HUES64 (cell line): ENCODE data around the gene WDR3.

Experiments used
- H3K27ac ChIP-seq: 2 replicates; pipeline ENCODE4 v1.7.0; 2013; ENCODE audit warnings: low read depth, low read length, inconsistent platforms
- H3K27me3 ChIP-seq: 2 replicates; pipeline ENCODE4 v1.6.1; 2013; ENCODE audit warnings: mild to moderate bottlenecking, low read length; ENCODE audit not compliant: insufficient read depth
- H3K36me3 ChIP-seq: 2 replicates; pipeline ENCODE4 v1.6.1; 2013; ENCODE audit warnings: mild to moderate bottlenecking, low read length; ENCODE audit not compliant: insufficient read depth
- H3K4me1 ChIP-seq: 2 replicates; pipeline ENCODE4 v1.6.1; 2013; ENCODE audit warnings: mild to moderate bottlenecking, low read length, moderate library complexity; ENCODE audit not compliant: insufficient read depth
- H3K4me3 ChIP-seq: 2 replicates; pipeline ENCODE4 v1.5.1; 2013; ENCODE audit warnings: mild to moderate bottlenecking, low read length, moderate library complexity
- H3K9ac ChIP-seq: 2 replicates; pipeline ENCODE4 v1.6.1; 2013; ENCODE audit warnings: mild to moderate bottlenecking, low read depth, low read length
- H3K9me3 ChIP-seq: 2 replicates; pipeline ENCODE4 v1.6.1; 2013; ENCODE audit warnings: low read depth, low read length; ENCODE audit not compliant: insufficient read depth
- WGBS: fragments of 150-250, 120-280 bp; methylation state at CpG from one replicate; pipeline ENCODE4 v1.1.7; 2013; ENCODE audit warnings: missing lambda C conversion rate; 5-methylcytosine and 5-hydroxymethylcytosine counted together

The WDR3 gene

DNA sequence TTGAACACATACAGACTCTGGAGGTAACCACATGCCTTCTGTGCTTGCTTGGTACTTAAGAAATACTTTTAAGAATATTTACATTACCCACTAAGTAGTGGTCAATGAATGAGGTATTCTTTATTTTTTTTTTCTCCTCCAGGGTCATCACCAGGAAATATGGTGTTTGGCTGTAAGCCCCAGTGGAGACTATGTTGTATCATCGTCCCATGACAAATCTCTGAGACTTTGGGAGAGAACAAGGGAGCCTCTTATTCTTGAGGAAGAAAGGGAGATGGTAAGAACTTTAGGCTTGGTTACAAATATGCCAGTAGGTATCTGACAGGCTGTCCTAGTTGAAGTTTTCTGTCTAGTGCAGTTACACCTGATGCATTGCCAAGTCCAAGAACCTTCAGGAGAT, 22.8 kb downstream of the WDR3 start:
- WGBS = 97% methylated on average over 1 of the region's 1 CpG
- Histone ChIP-seq H3K27ac (no peak overlapping the region), H3K4me1 (no peaks in the 10 kb centered on the region), H3K9ac (no peak overlapping the region), H3K4me3 (no peak overlapping the region), H3K36me3 (peaks cover 100% of the 10 kb centered on the region), H3K9me3 (no peaks in the 10 kb centered on the region), H3K27me3 (no peaks in the 10 kb centered on the region)

DNA sequence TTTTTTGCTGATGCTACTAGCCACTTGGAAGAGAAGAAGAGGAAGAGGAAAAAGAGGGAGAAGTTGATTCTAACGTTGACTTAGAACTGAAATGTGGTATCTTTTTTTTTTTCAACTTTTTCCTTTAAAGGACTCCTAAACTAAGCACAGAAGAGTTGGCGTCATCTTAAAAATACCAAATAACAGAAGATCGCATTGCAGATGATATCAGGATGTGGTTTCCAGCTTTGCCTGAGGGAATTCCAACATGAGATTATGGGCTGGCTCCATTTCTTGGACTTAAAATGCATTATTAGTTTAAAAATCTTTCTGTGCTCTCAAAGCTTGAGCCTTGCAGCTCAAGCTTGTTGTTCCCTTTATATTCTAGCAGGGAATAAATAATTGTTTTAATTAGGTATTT, 29.8 kb downstream of the WDR3 start:
- Histone ChIP-seq H3K4me3 (no peak overlapping the region), H3K36me3 (peaks cover 87% of the 10 kb centered on the region), H3K9ac (no peak overlapping the region), H3K4me1 (no peaks in the 10 kb centered on the region), H3K27ac (no peak overlapping the region), H3K27me3 (no peaks in the 10 kb centered on the region), H3K9me3 (no peaks in the 10 kb centered on the region)
- WGBS = 94% methylated on average over 3 of the region's 3 CpGs

DNA sequence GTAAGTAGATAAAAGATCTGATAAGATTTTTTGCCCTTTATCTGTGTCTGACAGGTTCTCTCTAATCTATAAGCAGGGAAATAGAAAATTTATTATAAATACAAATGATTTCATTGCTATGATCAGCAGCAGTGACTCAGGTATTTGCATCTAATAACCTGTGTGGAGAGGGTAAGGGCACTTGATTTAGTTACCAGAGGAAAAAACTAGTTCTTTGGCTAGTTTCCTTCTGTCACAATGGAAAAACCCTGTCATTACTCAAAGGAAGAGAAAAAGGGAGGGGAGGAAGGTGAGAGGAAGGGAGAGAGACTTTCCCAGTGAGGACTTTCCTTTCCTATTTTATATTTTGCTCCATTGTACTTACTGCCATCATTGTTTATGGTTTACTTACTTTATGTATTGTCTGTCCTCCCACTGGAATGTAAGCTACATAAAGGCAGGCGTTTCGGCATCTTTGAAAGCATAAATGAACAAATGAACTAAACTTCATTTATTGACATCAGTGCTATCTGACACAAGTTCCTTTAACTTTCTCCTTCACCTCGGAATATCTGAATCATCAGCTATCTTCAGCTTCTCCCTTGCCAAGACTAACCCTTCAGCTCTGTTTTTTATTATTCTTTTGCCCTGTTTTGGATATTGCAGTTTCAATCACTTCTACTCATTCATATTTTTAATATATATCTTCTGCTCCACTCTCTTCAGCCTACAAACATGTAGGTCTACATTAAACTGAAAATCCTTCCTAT, 34.9 kb downstream of the WDR3 start:
- Histone ChIP-seq H3K4me3 (no peak overlapping the region), H3K27ac (no peak overlapping the region), H3K27me3 (no peaks in the 10 kb centered on the region), H3K36me3 (peaks cover 38% of the 10 kb centered on the region), H3K9me3 (no peaks in the 10 kb centered on the region), H3K4me1 (peaks cover 14% of the 10 kb centered on the region), H3K9ac (no peak overlapping the region)
- WGBS = 95% methylated on average over 3 of the region's 3 CpGs

DNA sequence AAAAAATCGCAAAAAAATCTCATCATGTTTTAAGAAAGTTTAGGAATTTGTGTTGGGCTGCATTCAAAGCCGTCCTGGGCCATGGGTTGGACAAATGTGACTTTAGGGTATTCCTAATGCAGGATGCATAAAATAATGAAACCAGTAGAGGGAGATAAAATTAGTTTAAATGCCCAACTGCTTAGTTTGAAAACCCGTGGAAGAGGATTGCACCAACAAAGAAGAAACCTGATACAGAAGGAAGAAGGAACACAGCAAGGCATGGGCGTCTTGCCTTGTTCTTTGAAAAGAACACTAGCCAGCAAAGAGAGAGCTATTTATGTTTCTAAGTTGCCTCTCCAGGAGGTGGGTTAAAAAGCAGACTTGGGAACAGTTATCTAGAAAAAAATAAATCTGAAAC, 37.9 kb downstream of the WDR3 start:
- Histone ChIP-seq H3K27me3 (no peaks in the 10 kb centered on the region), H3K4me1 (peaks cover 14% of the 10 kb centered on the region), H3K4me3 (no peak overlapping the region), H3K36me3 (peaks cover 9% of the 10 kb centered on the region), H3K9ac (no peak overlapping the region; the same call in 1 of the 2 replicates), H3K9me3 (no peaks in the 10 kb centered on the region), H3K27ac (0 out of 2 replicates have a peak overlapping the region, but pooled peaks have one; percentile 28)
- 65% methylated on average over 4 of the region's 4 CpGs for WGBS

DNA sequence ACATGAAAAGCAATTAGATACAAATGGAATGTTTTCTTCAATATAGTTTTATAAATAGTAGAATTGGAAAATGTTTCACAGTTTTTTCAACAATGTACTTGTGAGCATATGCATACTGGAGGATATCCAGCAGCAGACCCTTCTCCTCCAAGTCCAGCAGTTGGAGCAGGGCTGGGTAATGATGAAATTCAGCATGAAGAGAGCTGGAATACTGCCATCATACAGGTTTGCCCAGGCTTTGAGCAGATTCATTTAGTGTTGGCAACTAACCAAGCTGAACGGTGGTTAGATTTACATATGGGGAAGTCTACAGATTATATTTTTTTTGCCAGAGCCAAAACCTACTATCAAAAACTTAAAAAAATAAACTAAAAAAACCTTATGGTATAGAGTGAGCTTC, 38.3 kb downstream of the WDR3 start:
- Histone ChIP-seq H3K27me3 (no peaks in the 10 kb centered on the region), H3K27ac (0 out of 2 replicates have a peak overlapping the region, but pooled peaks have one; percentile 28), H3K9me3 (no peaks in the 10 kb centered on the region), H3K9ac (no peak overlapping the region; the same call in 1 of the 2 replicates), H3K4me3 (no peak overlapping the region), H3K4me1 (peaks cover 14% of the 10 kb centered on the region), H3K36me3 (peaks cover 5% of the 10 kb centered on the region)
- WGBS = no CpG with 5 or more reads among the region's 1 CpG

DNA sequence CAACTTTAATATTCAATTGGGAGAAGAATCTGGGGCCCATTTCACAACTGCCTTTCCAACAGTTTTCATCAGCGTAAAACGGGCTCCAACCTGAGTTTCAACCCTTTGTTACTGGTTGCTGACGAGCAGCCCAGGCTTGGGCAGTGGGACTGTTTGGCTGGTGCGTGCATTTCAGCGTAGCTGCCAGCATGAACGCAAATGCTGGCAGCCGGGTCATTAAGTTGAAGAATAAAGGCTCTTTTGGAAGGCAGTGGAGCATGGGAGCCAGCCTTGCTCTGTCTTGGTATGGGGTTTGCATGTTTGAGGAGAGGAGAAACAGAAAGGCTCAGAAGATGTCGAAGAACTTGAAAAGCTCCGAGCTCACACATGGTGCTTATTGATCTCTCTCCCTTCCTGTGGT, 40.7 kb downstream of the WDR3 start:
- Histone ChIP-seq H3K9ac (no peak overlapping the region), H3K27ac (no peak overlapping the region), H3K36me3 (no peaks in the 10 kb centered on the region), H3K4me3 (no peak overlapping the region), H3K4me1 (peaks cover 14% of the 10 kb centered on the region), H3K27me3 (no peaks in the 10 kb centered on the region), H3K9me3 (no peaks in the 10 kb centered on the region)
- 90% methylated on average over 9 of the region's 9 CpGs for WGBS

DNA sequence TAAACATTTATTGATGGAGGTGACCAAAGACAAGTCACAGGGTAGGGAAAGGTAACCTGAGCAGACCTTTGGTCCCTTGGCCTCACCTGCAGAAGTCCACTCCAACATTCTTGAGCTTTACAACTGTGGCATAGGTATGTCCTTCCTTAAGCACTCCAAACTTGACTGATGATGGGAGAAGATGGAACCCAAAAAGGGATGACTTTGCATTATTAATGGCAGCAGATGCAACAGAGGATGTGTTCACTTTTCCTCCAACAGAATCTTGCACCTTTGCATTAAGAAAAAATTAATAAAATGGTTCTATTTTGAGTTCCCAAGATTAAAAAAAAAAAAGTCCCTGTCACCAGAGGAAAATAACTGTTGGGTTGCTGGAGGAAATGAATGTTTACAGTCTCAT, 42.2 kb downstream of the WDR3 start:
- Histone ChIP-seq H3K27ac (no peak overlapping the region), H3K9me3 (no peaks in the 10 kb centered on the region), H3K36me3 (no peaks in the 10 kb centered on the region), H3K9ac (no peak overlapping the region), H3K4me1 (peaks cover 14% of the 10 kb centered on the region), H3K27me3 (no peaks in the 10 kb centered on the region), H3K4me3 (no peak overlapping the region)

DNA sequence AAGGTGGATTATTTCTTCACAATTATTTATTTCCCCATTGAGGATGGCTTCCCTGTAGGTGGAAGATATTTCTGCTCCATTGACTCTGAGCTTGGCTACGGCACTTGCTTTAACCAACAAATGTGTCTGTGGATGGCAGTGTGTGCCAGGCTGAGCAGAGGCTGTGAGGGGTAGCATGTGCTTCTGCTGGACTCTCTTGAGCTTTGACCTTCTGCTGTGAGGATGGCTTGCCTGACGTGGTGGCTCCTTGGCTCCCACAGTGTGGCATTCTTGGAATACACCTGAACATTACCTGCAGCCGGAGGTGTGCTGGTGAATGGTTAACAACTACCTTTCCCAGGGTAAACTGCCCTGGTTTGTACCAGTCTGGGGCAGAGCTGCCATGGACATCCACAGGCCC, 46.8 kb downstream of the WDR3 start:
- Histone ChIP-seq H3K4me3 (no peak overlapping the region), H3K9ac (no peak overlapping the region), H3K36me3 (no peaks in the 10 kb centered on the region), H3K4me1 (no peaks in the 10 kb centered on the region), H3K27me3 (no peaks in the 10 kb centered on the region), H3K27ac (no peak overlapping the region), H3K9me3 (no peaks in the 10 kb centered on the region)
- WGBS = 97% methylated on average over 3 of the region's 3 CpGs

DNA sequence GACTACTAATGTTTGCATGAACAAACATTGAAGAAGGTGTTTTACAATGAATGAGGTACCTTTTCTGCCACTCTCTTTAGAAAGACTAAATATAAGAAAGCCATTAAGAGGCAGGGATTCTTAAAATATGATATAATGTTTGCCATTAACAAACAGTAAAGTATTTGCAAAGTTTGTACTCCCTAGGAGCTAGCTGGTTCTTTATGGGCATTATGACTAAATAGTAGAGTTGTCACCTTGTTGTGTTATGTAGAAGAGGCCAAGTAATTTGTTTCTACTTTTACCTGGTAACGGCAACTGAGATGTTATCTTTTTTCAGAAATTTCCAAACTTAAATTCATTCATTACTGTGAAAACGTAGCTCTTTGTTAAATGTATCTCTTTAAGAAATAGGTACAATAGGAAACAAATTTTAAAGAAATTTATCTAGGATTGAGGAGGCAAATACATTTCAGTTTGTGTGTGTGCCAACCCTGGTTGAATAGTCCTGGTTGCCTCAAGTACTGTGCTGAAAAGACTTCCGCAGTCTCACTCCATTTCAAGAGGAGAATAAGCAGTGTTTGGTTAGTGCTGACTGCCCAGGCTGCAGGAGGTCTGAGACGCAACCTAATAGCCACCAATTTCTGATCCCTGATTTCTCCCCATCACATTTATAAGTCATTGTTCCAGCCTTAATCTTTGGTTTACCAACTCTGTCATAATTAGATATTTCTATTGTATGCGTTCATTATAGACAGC, 52.1 kb downstream of the WDR3 start:
- WGBS = 97% methylated on average over 3 of the region's 5 CpGs

DNA sequence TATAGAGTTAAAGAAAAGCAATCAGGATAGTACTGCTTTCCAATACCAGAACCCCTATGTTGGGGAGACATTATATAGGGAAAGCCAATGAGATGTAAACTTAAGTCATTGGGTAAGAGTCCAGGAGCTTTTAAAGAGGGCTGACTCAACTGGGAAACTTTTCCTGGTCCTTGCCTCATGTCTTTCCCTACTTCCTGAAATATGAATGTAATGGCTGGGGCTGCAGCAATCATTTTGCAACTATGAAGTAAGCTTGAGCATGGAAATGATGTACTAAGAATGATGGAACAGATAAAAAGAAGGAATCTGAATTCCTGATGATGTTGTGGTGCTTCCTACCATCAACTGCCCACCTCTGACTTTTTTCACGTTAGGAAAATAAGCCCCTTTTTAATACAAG, 55.7 kb downstream of the WDR3 start:
- Histone ChIP-seq H3K9me3 (no peaks in the 10 kb centered on the region), H3K4me1 (no peaks in the 10 kb centered on the region), H3K4me3 (no peak overlapping the region), H3K36me3 (no peaks in the 10 kb centered on the region), H3K9ac (no peak overlapping the region), H3K27ac (no peak overlapping the region), H3K27me3 (no peaks in the 10 kb centered on the region)
- no CpG with 5 or more reads among the region's 1 CpG for WGBS

More for the DNA sequence above, 52.1 kb downstream of the WDR3 start:
- no peaks in the 10 kb centered on the region for H3K4me1 ChIP-seq
- no peak overlapping the region for H3K9ac ChIP-seq
- H3K36me3 ChIP-seq = no peaks in the 10 kb centered on the region
- no peak overlapping the region for H3K4me3 ChIP-seq
- H3K9me3 ChIP-seq = no peaks in the 10 kb centered on the region
- no peaks in the 10 kb centered on the region for H3K27me3 ChIP-seq
- no peak overlapping the region for H3K27ac ChIP-seq

DNA sequence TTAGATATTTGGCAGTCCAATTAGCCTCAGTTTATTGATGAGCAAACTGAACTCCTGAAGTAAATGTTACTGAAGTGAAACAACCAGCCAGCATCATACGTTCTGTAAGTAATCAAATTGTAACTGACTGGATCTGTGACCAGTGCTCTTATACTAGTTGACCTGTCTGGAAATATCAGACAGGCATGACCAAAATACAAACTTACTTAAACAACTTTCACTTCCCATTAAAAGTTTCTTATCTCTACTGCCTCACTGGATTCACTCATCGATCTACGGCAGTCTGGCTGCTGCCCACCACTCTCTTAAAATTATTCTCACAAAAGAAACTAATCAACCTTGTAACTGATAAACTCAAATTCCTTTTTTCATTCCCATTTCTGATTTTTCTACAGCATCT, 56.4 kb downstream of the WDR3 start:
- H3K9ac ChIP-seq = no peak overlapping the region
- H3K36me3 ChIP-seq = no peaks in the 10 kb centered on the region
- 95% methylated on average over 3 of the region's 3 CpGs for WGBS
- no peaks in the 10 kb centered on the region for H3K4me1 ChIP-seq
- no peak overlapping the region for H3K4me3 ChIP-seq
- H3K27ac ChIP-seq = no peak overlapping the region
- no peaks in the 10 kb centered on the region for H3K9me3 ChIP-seq
- no peaks in the 10 kb centered on the region for H3K27me3 ChIP-seq
